HG02870 (cell line): Measurements from ENCODE around the gene ETV5.

ENCODE experiments used
- ATAC-seq: cut with Tn5 transposase; IDR thresholded peaks from one replicate; pipeline ENCODE4 v1.9.1; 2021; ENCODE audit warnings: mild to moderate bottlenecking, moderate library complexity; ENCODE audit not compliant: unreplicated experiment

ETV5 gene

GRCh38 chr3:186097317-186097662, 11.6 kb downstream of the ETV5 start:
- ATAC-seq: no peak

- no peak for ATAC-seq
Observed at GRCh38 chr3:186096290-186096689, 12.6 kb downstream of the ETV5 start.

GRCh38 chr3:186095561-186096081, 13.3 kb downstream of the ETV5 start:
- ATAC-seq: no peak

GRCh38 chr3:186094696-186095425, 14.0 kb downstream of the ETV5 start:
- ATAC-seq: no peak

- ATAC-seq: no peak
Observed at GRCh38 chr3:186094271-186094670, 14.6 kb downstream of the ETV5 start.

- ATAC-seq: no peak
Observed at GRCh38 chr3:186093271-186093900, 15.5 kb downstream of the ETV5 start.

GRCh38 chr3:186092360-186093070, 16.4 kb downstream of the ETV5 start:
- ATAC-seq: no peak

GRCh38 chr3:186090901-186091300, 18.0 kb downstream of the ETV5 start:
- ATAC-seq: no peak

GRCh38 chr3:186088335-186088734, 20.6 kb downstream of the ETV5 start:
- ATAC-seq: no peak

GRCh38 chr3:186084264-186084663, 24.6 kb downstream of the ETV5 start:
- no peak for ATAC-seq

- ATAC-seq: no peak
Observed at GRCh38 chr3:186083746-186084145, 25.1 kb downstream of the ETV5 start.

- no peak for ATAC-seq
Observed at GRCh38 chr3:186082150-186082549, 26.7 kb downstream of the ETV5 start.

- ATAC-seq: no peak
Observed at GRCh38 chr3:186081678-186082077, 27.2 kb downstream of the ETV5 start.

- ATAC-seq: no peak
Observed at GRCh38 chr3:186080849-186081438, 27.9 kb downstream of the ETV5 start.

- no peak for ATAC-seq
Observed at GRCh38 chr3:186079925-186080324, 29.0 kb downstream of the ETV5 start.

GRCh38 chr3:186077466-186077865, 31.4 kb downstream of the ETV5 start:
- no peak for ATAC-seq

- ATAC-seq: no peak
Observed at GRCh38 chr3:186075931-186076567, 32.8 kb downstream of the ETV5 start.

GRCh38 chr3:186075489-186075888, 33.4 kb downstream of the ETV5 start:
- ATAC-seq: no peak

- no peak for ATAC-seq
Observed at GRCh38 chr3:186073641-186074040, 35.2 kb downstream of the ETV5 start.

GRCh38 chr3:186070996-186071395, 37.9 kb downstream of the ETV5 start:
- ATAC-seq: no peak

GRCh38 chr3:186070550-186070949, 38.3 kb downstream of the ETV5 start:
- no peak for ATAC-seq
